H9 (cell line): ENCODE results near the gene HK2. TPM values are rescaled to one million over a fixed set of nuclear protein-coding genes. Genes with fewer than 3 reads are reported as not detected.
A peak's percentile ranks its signal among the peaks of the same experiment; 100 is the strongest.

Source experiments
- DNase-seq: peaks from one replicate; pipeline ENCODE4 v3.0.0-alpha.2; 2017
- H2AFZ ChIP-seq: one replicate; pipeline ENCODE4 v1.6.1; 2013; ENCODE audit warnings: mild to moderate bottlenecking, low read length, control low read depth, moderate library complexity
- H2AK5ac ChIP-seq: 2 replicates; pipeline ENCODE4 v1.6.1; 2013; ENCODE audit warnings: low read length, control low read depth, mixed read lengths; ENCODE audit not compliant: insufficient read length
- H2BK120ac ChIP-seq: one replicate; pipeline ENCODE4 v1.6.1; 2013; ENCODE audit warnings: low read depth, mild to moderate bottlenecking, low read length, control low read depth, inconsistent platforms; ENCODE audit not compliant: poor library complexity, severe bottlenecking
- H2BK12ac ChIP-seq: 2 replicates; pipeline ENCODE4 v1.6.1; 2013; ENCODE audit warnings: low read length, control low read depth, mixed read lengths, low read depth; ENCODE audit not compliant: insufficient read length
- H2BK15ac ChIP-seq: 2 replicates; pipeline ENCODE4 v1.6.1; 2013; ENCODE audit warnings: low read depth, low read length, control low read depth
- H2BK20ac ChIP-seq: one replicate; pipeline ENCODE4 v1.6.1; 2013; ENCODE audit warnings: low read depth, mild to moderate bottlenecking, low read length, control low read depth, inconsistent platforms; ENCODE audit not compliant: poor library complexity, severe bottlenecking
- H2BK5ac ChIP-seq: 2 replicates; pipeline ENCODE4 v1.6.1; 2013; ENCODE audit warnings: low read length, control low read depth, mixed read lengths; ENCODE audit not compliant: insufficient read length
- H3K14ac ChIP-seq: 2 replicates; pipeline ENCODE4 v1.6.1; 2013; ENCODE audit warnings: low read length, control low read depth; ENCODE audit not compliant: insufficient read depth
- H3K18ac ChIP-seq: 2 replicates; pipeline ENCODE4 v1.6.1; 2013; ENCODE audit warnings: low read depth, mild to moderate bottlenecking, mixed read lengths, low read length, control low read depth; ENCODE audit not compliant: insufficient read length
- H3K23ac ChIP-seq: 2 replicates; pipeline ENCODE4 v1.6.1; 2013; ENCODE audit warnings: low read length, control low read depth, mixed read lengths, low read depth; ENCODE audit not compliant: insufficient read length
- H3K23me2 ChIP-seq: 2 replicates; pipeline ENCODE4 v1.6.1; 2013; ENCODE audit warnings: low read depth, mild to moderate bottlenecking, mixed read lengths, low read length, control low read depth; ENCODE audit not compliant: insufficient read length, poor library complexity, severe bottlenecking
- H3K27ac ChIP-seq: 2 replicates; pipeline ENCODE4 v1.5.1; 2013; ENCODE audit warnings: low read length, control low read depth, mixed read lengths, low read depth; ENCODE audit not compliant: insufficient read length
- H3K27me3 ChIP-seq: 2 replicates; pipeline ENCODE4 v1.6.1; 2013; ENCODE audit warnings: low read length, control low read depth, inconsistent platforms; ENCODE audit not compliant: insufficient read depth
- H3K4ac ChIP-seq: 2 replicates; pipeline ENCODE4 v1.6.1; 2013; ENCODE audit warnings: low read depth, mild to moderate bottlenecking, control low read depth, inconsistent platforms, low read length, moderate library complexity
- H3K4me1 ChIP-seq: 2 replicates; pipeline ENCODE4 v1.6.1; 2013; ENCODE audit warnings: low read length, control low read depth, inconsistent platforms; ENCODE audit not compliant: insufficient read depth
- H3K4me2 ChIP-seq: 2 replicates; pipeline ENCODE4 v1.6.1; 2013; ENCODE audit warnings: low read length, control low read depth, mixed read lengths; ENCODE audit not compliant: insufficient read length, insufficient read depth
- H3K56ac ChIP-seq: 2 replicates; pipeline ENCODE4 v1.6.1; 2013; ENCODE audit warnings: low read depth, mild to moderate bottlenecking, mixed read lengths, low read length, control low read depth; ENCODE audit not compliant: insufficient read length
- H3K79me1 ChIP-seq: 2 replicates; pipeline ENCODE4 v1.6.1; 2013; ENCODE audit warnings: low read depth, mild to moderate bottlenecking, moderate library complexity, low read length, control low read depth, inconsistent platforms; ENCODE audit not compliant: insufficient read depth, poor library complexity, severe bottlenecking
- H3K79me2 ChIP-seq: 2 replicates; pipeline ENCODE4 v1.6.1; 2013; ENCODE audit warnings: low read length, control low read depth, inconsistent platforms; ENCODE audit not compliant: insufficient read depth
- H3K9ac ChIP-seq: 2 replicates; pipeline ENCODE4 v1.6.1; 2013; ENCODE audit warnings: low read length, control low read depth, mixed read lengths; ENCODE audit not compliant: insufficient read length; ENCODE audit errors: extremely low read depth
- H3K9me3 ChIP-seq: one replicate; pipeline ENCODE4 v1.6.1; 2013; ENCODE audit warnings: low read depth, low read length, inconsistent platforms; ENCODE audit not compliant: control insufficient read depth
- H3T11ph ChIP-seq: one replicate; pipeline ENCODE4 v1.6.1; 2013; ENCODE audit warnings: mild to moderate bottlenecking, low read length, control low read depth, inconsistent platforms
- H4K20me1 ChIP-seq: one replicate; pipeline ENCODE4 v1.6.1; 2013; ENCODE audit not compliant: control insufficient read depth, insufficient read length, insufficient read depth
- H4K5ac ChIP-seq: 2 replicates; pipeline ENCODE4 v1.6.1; 2013; ENCODE audit warnings: low read depth, mild to moderate bottlenecking, mixed read lengths, low read length, control low read depth; ENCODE audit not compliant: insufficient read length
- H4K8ac ChIP-seq: replicated peaks from 2 replicates; pipeline ENCODE4 v1.6.1; 2013; ENCODE audit warnings: low read length, control low read depth, mixed read lengths, low read depth; ENCODE audit not compliant: insufficient read length
- H4K91ac ChIP-seq: 2 replicates; pipeline ENCODE4 v1.6.1; 2013; ENCODE audit warnings: low read depth, mild to moderate bottlenecking, moderate library complexity, mixed read lengths, low read length, control low read depth; ENCODE audit not compliant: insufficient read length
- H3K27ac Mint-ChIP-seq, 3 experiments: 2 replicates in 2 of 3; 3 replicates in 1 of 3; pipeline ENCODE4 v1.8.0; 2020 to 2021; ENCODE audit warnings: mixed read lengths in 3 of 3, mild to moderate bottlenecking in 1 of 3, moderate library complexity in 1 of 3
- H3K27me3 Mint-ChIP-seq: 2 replicates; pipeline ENCODE4 v1.8.0; 2021; ENCODE audit warnings: low read depth, mild to moderate bottlenecking, moderate library complexity, mixed read lengths
- H3K36me3 Mint-ChIP-seq, 3 experiments: 2 replicates in 2 of 3; 3 replicates in 1 of 3; pipeline ENCODE4 v1.8.0; 2020 to 2021; ENCODE audit warnings: low read depth in 3 of 3, mixed read lengths in 3 of 3; ENCODE audit not compliant: insufficient read depth in 1 of 3
- H3K4me1 Mint-ChIP-seq, 2 experiments: 2 replicates each; pipeline ENCODE4 v1.8.0; 2020; ENCODE audit warnings: mixed read lengths in 2 of 2
- H3K4me3 Mint-ChIP-seq, 2 experiments: 2 replicates in 1 of 2; 3 replicates in 1 of 2; pipeline ENCODE4 v1.8.0; 2020 to 2021; ENCODE audit warnings: mild to moderate bottlenecking in 2 of 2, mixed read lengths in 2 of 2, moderate library complexity in 1 of 2
- H3K9me3 Mint-ChIP-seq, 2 experiments: 2 replicates in 1 of 2; 3 replicates in 1 of 2; pipeline ENCODE4 v1.8.0; 2020; ENCODE audit warnings: mild to moderate bottlenecking in 2 of 2, mixed read lengths in 2 of 2, moderate library complexity in 1 of 2
- CTCF ChIP-seq: fragments of 200-600 bp; sonication (generic); conservative IDR thresholded peaks from 3 replicates; pipeline ENCODE4 v1.8.0; 2021; ENCODE audit warnings: antibody characterized with exemption, mild to moderate bottlenecking
- WGBS: extraction: QIAGEN DNeasy Blood & Tissue Kit; methylation state at CpG from one replicate; pipeline ENCODE4 v1.1.7; 2013; ENCODE audit warnings: missing lambda C conversion rate, low lambda C conversion rate, mixed read lengths; ENCODE audit not compliant: insufficient read length; ENCODE audit errors: extremely low coverage; 5-methylcytosine and 5-hydroxymethylcytosine counted together
- total RNA-seq: library from RNA; stranded (reverse); gene quantifications from 2 replicates; pipeline ENCODE4 v1.2.1, GENCODE V29; 2021

Gene HK2
- total RNA-seq, 1 experiment from 2014 or later = 54.3 TPM

GRCh38 chr2:74860079-74860478 is 26.2 kb downstream of the HK2 start:
- Histone ChIP-seq H2BK15ac (no peak overlapping the region), H2AK5ac (no peak overlapping the region), H3K9me3 (no peaks in the 10 kb centered on the region), H2BK5ac (no peak overlapping the region), H3K79me1 (no peaks in the 10 kb centered on the region), H3K4me1 (peaks cover 7% of the 10 kb centered on the region; the same call in 1 of the 2 replicates), H2BK20ac (no peak overlapping the region), H4K91ac (no peak overlapping the region), H2AFZ (no peak overlapping the region), H3K27ac (no peak overlapping the region), H3K9ac (no peak overlapping the region), H3K23me2 (no peaks in the 10 kb centered on the region), H3K27me3 (no peaks in the 10 kb centered on the region), H4K8ac (no peak overlapping the region), H3K4ac (no peak overlapping the region), H4K20me1 (no peaks in the 10 kb centered on the region), H3K14ac (no peak overlapping the region), H3K4me2 (no peak overlapping the region), H2BK12ac (no peak overlapping the region), H3K56ac (no peak overlapping the region), H4K5ac (no peak overlapping the region), H3K79me2 (peaks cover 3% of the 10 kb centered on the region; the same call in 1 of the 2 replicates), H2BK120ac (no peak overlapping the region), H3K23ac (no peak overlapping the region), H3T11ph (no peak overlapping the region), H3K18ac (no peak overlapping the region)
- Mint-ChIP-seq H3K4me3 (no peak overlapping the region), H3K27ac (peak overlapping the region in 1 of 3 experiments; percentile 15; a peak in 2 of 7 replicates), H3K9me3 (no peaks in the 10 kb centered on the region), H3K36me3 (peaks cover 19 to 39% (median 32%) of the 10 kb centered on the region in 3 experiments; a peak in 6 of 7 replicates), H3K4me1 (peaks cover 34% of the 10 kb centered on the region in 2 experiments), H3K27me3 (no peaks in the 10 kb centered on the region)
- no CpG with 5 or more reads among the region's 3 CpGs for WGBS
- no peak for TF ChIP-seq CTCF
- no peak for DNase-seq
